Adrenal gland (tissue), 19 donors: ENCODE results near the gene WDR31. TPM values are rescaled to one million over a fixed set of nuclear protein-coding genes. Genes with fewer than 3 reads are reported as not detected.

Source experiments
- DNase-seq, 7 donors: peaks; one replicate each; pipeline ENCODE4 v3.0.0-alpha.2; 2019 to 2020
- H3K27ac ChIP-seq, 5 donors: fragments of 200-600 bp; sonication (generic) in 4 of 5; 1 replicate in 3 of 5; 2 replicates in 2 of 5; pipeline versions ENCODE4 v1.5.1 to v1.8.0; 2016 to 2020; ENCODE audit warnings: mild to moderate bottlenecking in 1 of 5
- H3K27me3 ChIP-seq: fragments of 200-600 bp; 2 replicates; pipeline ENCODE4 v1.8.0; 2021
- H3K36me3 ChIP-seq, 2 donors: fragments of 200-600 bp; replicated peaks in 1 of 2; 1 replicate in 1 of 2; 2 replicates in 1 of 2; pipeline versions ENCODE4 v1.5.1 to v1.8.0; 2018 to 2022
- H3K4me1 ChIP-seq, 2 donors: fragments of 200-600 bp; replicated peaks in 1 of 2; 1 replicate in 1 of 2; 2 replicates in 1 of 2; pipeline versions ENCODE4 v1.5.1 to v1.8.0; 2018 to 2021
- H3K4me3 ChIP-seq, 4 donors: fragments of 200-600 bp; sonication (generic) in 3 of 4; one replicate each; pipeline ENCODE4 v1.5.1; 2016 to 2018
- H3K9me3 ChIP-seq, 3 donors: fragments of 200-600 bp; sonication (generic) in 1 of 3; replicated peaks in 1 of 3; 1 replicate in 2 of 3; 2 replicates in 1 of 3; pipeline versions ENCODE4 v1.5.1 to v1.8.0; 2016 to 2021
- POLR2A ChIP-seq, 2 donors: fragments of 450-650 bp; IDR thresholded peaks; one replicate each; pipeline ENCODE4 v1.6.1; 2017; ENCODE audit warnings: antibody characterized with exemption in 2 of 2, mild to moderate bottlenecking in 2 of 2, moderate library complexity in 1 of 2
- WGBS, 4 donors: extraction: QIAGEN DNeasy Blood & Tissue Kit in 2 of 4; methylation state at CpG; one replicate each; pipeline versions ENCODE4 v1.1.5 to v1.1.7; 2013 to 2017; 5-methylcytosine and 5-hydroxymethylcytosine counted together
- intact Hi-C, 2 donors: fragments of 100-400 bp; cut with DNase I; formaldehyde crosslinking; loops; one replicate each; pipeline versions ENCODE4 v1.14.1 to v1.15.0; 2022 to 2023
- long read RNA-seq, 10 donors: library from polyadenylated mRNA in 3 of 10; unstranded in 2 of 10; stranded (forward) in 1 of 10; transcript quantifications; one replicate each; pipeline ENCODE4 v2.0.0 and lab custom pipeline, GENCODE V29; 2021 to 2026
- polyA plus RNA-seq, 3 donors: library from polyadenylated mRNA; stranded (reverse); fragments of 200-250 nt in 2 of 3; fragments of 350-450 nt in 1 of 3; fragmentation: Illumina TruSeq in 1 of 3; extraction: RNeasy Lipid Tissue Mini Kit (QIAGEN cat#74804) in 1 of 3; gene quantifications; one replicate each; pipeline ENCODE4 v1.2.3, GENCODE V29; 2013 to 2014
- total RNA-seq, 9 donors: library from RNA; depleted of rRNA in 4 of 9; stranded (reverse); fragments of >200 nt in 4 of 9; fragments of 120-200 nt in 1 of 9; fragmentation: NEBNext Ultra II Directional in 1 of 9; extraction: Animal tissue kit (Norgen Biotek cat#: 25700) in 1 of 9; gene quantifications; one replicate each; pipeline versions ENCODE4 v1.1.0 to v1.2.4, GENCODE V29; 2013 to 2023
- TF ChIP-seq, protein P1 (sequence below), 6 experiments: fragments of 450-650 bp in 4 of 6; fragments of 200-600 bp in 2 of 6; sonication (generic) in 1 of 6; IDR thresholded peaks; 1 replicate in 5 of 6; 2 replicates in 1 of 6; pipeline versions ENCODE4 v1.5.1 to v1.8.0; 2016 to 2021; ENCODE audit warnings: antibody characterized with exemption in 6 of 6, mild to moderate bottlenecking in 2 of 6, moderate library complexity in 1 of 6
- donor health status: healthy with polysubstance abuse.
- donor health status: Bipolar disorder and iron deficiency.
- donor health status: DM: yes; HTN: yes; CAD: no.
- donor health status: DM: no; HTN: no; CAD: no.
- donor health status: DM: no; HTN: no; CAD: no.
- donor health status: DM: yes; HTN: yes; CAD: no.

WDR31 gene
- 10 to 100 TPM in 2 of 9 donors, 1 to 10 TPM in 7; 3.1 to 16.5 (median 7.0) TPM for total RNA-seq
- 10 to 100 TPM in 1 of 3 donors, 1 to 10 TPM in 2; 5.8 to 12.0 (median 9.3) TPM for polyA plus RNA-seq
- long read RNA-seq, donor 1, full-length matches to known transcripts, result 2 of 2 reads
- long read RNA-seq, donor 1, partial matches to known transcripts, result 0 of 2 reads
- long read RNA-seq, donor 1, other reads (novel, unspliced or antisense), result 0 of 2 reads
- long read RNA-seq, donor 2, full-length matches to known transcripts, result 1 of 1 reads
- long read RNA-seq, donor 2, partial matches to known transcripts, result 0 of 1 reads
- long read RNA-seq, donor 2, other reads (novel, unspliced or antisense), result 0 of 1 reads
- long read RNA-seq, donor 3, result 0 reads
- long read RNA-seq, donor 4, full-length matches to known transcripts, result 7 of 13 reads
- long read RNA-seq, donor 4, partial matches to known transcripts, result 1 of 13 reads
- long read RNA-seq, donor 4, other reads (novel, unspliced or antisense), result 5 of 13 reads
- long read RNA-seq, donor 5, partial matches to known transcripts, result 0 of 1 reads
- long read RNA-seq, donor 5, other reads (novel, unspliced or antisense), result 1 of 1 reads
- long read RNA-seq, donor 6, full-length matches to known transcripts, result 4 of 5 reads
- long read RNA-seq, donor 6, partial matches to known transcripts, result 0 of 5 reads
- long read RNA-seq, donor 6, other reads (novel, unspliced or antisense), result 1 of 5 reads
- long read RNA-seq, donor 7, result 0 reads
- long read RNA-seq, donor 8, result 0 reads
- long read RNA-seq, donor 9, result 0 reads
- long read RNA-seq, donor 10, result 0 reads

DNA sequence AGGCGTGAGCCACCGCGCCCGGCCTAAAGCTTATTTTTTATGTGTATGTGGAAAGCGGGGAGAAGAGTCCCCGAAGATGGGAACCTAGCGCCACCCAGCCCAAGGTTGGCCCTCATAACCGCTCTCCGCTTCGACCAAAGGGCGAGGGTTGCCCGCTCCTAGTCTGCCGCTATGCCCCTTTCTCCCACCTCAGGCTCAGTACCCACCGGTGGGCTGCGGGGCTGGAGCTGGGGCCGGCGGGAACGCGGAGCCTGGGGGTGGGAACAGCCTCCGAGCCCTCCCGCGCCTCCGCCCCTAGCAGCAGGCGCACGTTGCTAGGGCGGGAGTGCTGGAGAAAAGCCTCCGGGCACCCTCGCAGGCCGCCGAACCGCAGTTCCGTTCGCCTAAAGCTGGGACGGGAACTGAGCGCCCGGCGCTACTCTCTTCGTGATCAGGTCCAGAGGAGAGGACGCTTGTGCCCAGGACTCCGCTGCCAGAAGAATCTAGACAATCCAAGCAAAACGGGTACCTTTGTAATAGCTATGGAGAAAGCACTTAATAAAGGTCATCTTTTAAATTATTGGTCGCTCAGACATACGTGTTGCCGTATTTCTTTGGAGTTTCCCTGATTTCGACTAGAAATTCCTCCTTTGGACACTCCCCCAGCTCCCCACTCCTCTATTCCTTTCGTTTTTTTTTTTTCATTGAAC is at the start of gene WDR31:
Gene WDR31 (minus strand): TSS at position 265 of the 689 bp plus-strand sequence. CDS start 8,253 bp downstream, outside the sequence.
- Histone ChIP-seq H3K4me1 (peaks cover 6 to 18% of the 10 kb centered on the region in 2 donors), H3K9me3 (no peaks in the 10 kb centered on the region), H3K4me3 (peak within 1 kb of the TSS; percentile 32 to 84 (median 80)), H3K36me3 (no peaks in the 10 kb centered on the region), H3K27ac (peak within 1 kb of the TSS in 4 of 5 donors; percentile 16 to 75 (median 66)), H3K27me3 (no peaks in the 10 kb centered on the region)
- WGBS, 4 donors, result 0 to 1% (median 0%) methylated on average over 10 to 46 of the region's 46 CpGs
- DNase-seq, result peak; percentile 84 to 94 (median 88)
- TF ChIP-seq, protein P1, sequence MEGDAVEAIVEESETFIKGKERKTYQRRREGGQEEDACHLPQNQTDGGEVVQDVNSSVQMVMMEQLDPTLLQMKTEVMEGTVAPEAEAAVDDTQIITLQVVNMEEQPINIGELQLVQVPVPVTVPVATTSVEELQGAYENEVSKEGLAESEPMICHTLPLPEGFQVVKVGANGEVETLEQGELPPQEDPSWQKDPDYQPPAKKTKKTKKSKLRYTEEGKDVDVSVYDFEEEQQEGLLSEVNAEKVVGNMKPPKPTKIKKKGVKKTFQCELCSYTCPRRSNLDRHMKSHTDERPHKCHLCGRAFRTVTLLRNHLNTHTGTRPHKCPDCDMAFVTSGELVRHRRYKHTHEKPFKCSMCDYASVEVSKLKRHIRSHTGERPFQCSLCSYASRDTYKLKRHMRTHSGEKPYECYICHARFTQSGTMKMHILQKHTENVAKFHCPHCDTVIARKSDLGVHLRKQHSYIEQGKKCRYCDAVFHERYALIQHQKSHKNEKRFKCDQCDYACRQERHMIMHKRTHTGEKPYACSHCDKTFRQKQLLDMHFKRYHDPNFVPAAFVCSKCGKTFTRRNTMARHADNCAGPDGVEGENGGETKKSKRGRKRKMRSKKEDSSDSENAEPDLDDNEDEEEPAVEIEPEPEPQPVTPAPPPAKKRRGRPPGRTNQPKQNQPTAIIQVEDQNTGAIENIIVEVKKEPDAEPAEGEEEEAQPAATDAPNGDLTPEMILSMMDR (IDR thresholded peaks at IDR 0.05), result no peak
- peak; percentile 20 to 60 for TF ChIP-seq POLR2A (IDR thresholded peaks at IDR 0.05)
- intact Hi-C loops, result no loop called here

DNA sequence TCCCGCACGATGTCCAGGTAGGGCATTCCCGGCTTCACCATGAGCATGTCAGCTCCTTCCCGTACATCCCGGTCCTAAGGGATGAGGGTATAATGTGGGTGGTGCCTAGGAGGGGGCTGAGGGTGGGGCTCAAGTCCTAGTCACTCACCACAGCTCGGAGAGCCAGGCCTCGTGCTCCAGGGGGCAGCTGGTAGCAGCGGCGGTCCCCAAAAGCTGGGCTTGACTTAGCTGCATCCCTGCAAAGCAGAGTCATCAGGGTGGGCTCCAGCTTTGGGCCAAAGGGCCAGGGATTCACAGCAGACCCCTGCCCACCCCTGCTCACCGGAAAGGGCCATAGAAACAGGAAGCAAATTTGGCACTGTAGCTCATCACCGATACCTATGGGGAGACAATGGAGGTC is 49.4 kb upstream of the WDR31 start:
- H3K36me3 ChIP-seq, result peaks cover 0 to 66% of the 10 kb centered on the region in 2 donors

DNA sequence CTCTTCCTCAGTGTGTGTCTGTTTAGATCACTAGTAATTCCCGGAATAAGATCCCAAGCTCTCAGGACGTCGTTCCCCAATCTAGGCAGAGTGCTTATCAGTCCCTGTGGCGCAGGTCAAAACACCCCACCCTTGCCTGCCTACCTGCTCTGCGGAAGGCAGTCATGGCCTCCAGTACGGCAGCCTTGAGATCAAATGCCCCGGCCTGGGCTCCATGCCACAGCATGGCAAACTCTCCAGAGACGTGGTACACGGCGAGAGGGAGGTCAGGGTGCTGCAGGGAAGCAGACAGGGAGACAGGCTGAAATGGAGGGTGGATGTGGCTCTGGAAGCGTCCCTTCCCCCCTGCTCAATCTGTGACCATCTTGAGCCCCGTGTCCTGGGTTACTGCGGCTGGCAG is 48.8 kb upstream of the WDR31 start:
- peak; percentile 62 to 88 (median 83) for DNase-seq
- Histone ChIP-seq H3K4me1 (peaks cover 4 to 6% of the 10 kb centered on the region in 2 donors), H3K36me3 (peaks cover 0 to 66% of the 10 kb centered on the region in 2 donors), H3K27me3 (no peaks in the 10 kb centered on the region), H3K4me3 (no peak overlapping the region), H3K9me3 (no peaks in the 10 kb centered on the region), H3K27ac (peak overlapping the region in 3 of 5 donors; percentile 51 to 75 (median 73))
- WGBS, 4 donors, result 38 to 81% (median 52%) methylated on average over 7 to 13 of the region's 13 CpGs
- intact Hi-C loops, result no loop called here
- TF ChIP-seq, protein P1 (IDR thresholded peaks at IDR 0.05), result no peak
- TF ChIP-seq POLR2A (IDR thresholded peaks at IDR 0.05), result no peak

More for the DNA sequence above, 49.4 kb upstream of the WDR31 start:
- Histone ChIP-seq H3K27ac (peak overlapping the region in 2 of 5 donors; percentile 73 to 75), H3K4me3 (no peak overlapping the region), H3K4me1 (peaks cover 4 to 6% of the 10 kb centered on the region in 2 donors), H3K9me3 (no peaks in the 10 kb centered on the region), H3K27me3 (no peaks in the 10 kb centered on the region)
- intact Hi-C loops, result no loop called here
- WGBS, 4 donors, result 73 to 90% (median 86%) methylated on average over 6 to 11 of the region's 11 CpGs
- no peak for DNase-seq
- no peak for TF ChIP-seq POLR2A (IDR thresholded peaks at IDR 0.05)
- TF ChIP-seq, protein P1 (IDR thresholded peaks at IDR 0.05), result no peak
